ENCODE measurements around the gene OCA2.

The OCA2 gene

GRCh38 chr15:27906802-27907201 is 192.3 kb downstream of the OCA2 start:
- no peak for DNase-seq (ENCODE audit: low read depth)
- H3K4me3 ChIP-seq (ENCODE audit: low read depth, low read length), result no peak overlapping the region
- TF ChIP-seq CTCF (IDR thresholded peaks at IDR 0.05; ENCODE audit: low read depth, low read length, missing control alignments), result no peak

GRCh38 chr15:27903405-27903804 is 195.7 kb downstream of the OCA2 start:
- no peak for TF ChIP-seq CTCF (IDR thresholded peaks at IDR 0.05; ENCODE audit: low read depth, low read length, missing control alignments)
- H3K4me3 ChIP-seq (ENCODE audit: low read depth, low read length), result no peak overlapping the region
- no peak for DNase-seq (ENCODE audit: low read depth)

GRCh38 chr15:27902680-27903385 is 196.3 kb downstream of the OCA2 start:
- no peak for TF ChIP-seq CTCF (IDR thresholded peaks at IDR 0.05; ENCODE audit: low read depth, low read length, missing control alignments)
- DNase-seq (ENCODE audit: low read depth), result no peak
- no peak overlapping the region for H3K4me3 ChIP-seq (ENCODE audit: low read depth, low read length)

GRCh38 chr15:27899583-27900285 is 199.4 kb downstream of the OCA2 start:
- TF ChIP-seq CTCF (IDR thresholded peaks at IDR 0.05; ENCODE audit: low read depth, low read length, missing control alignments), result no peak
- DNase-seq (ENCODE audit: low read depth), result no peak
- no peak overlapping the region for H3K4me3 ChIP-seq (ENCODE audit: low read depth, low read length)

- H3K4me3 ChIP-seq (ENCODE audit: low read depth, low read length), result no peak overlapping the region
- DNase-seq (ENCODE audit: low read depth), result no peak
- TF ChIP-seq CTCF (IDR thresholded peaks at IDR 0.05; ENCODE audit: low read depth, low read length, missing control alignments), result no peak
These were observed 201.6 kb downstream of the OCA2 start for GRCh38 chr15:27897481-27897880.

- DNase-seq (ENCODE audit: low read depth), result no peak
- TF ChIP-seq CTCF (IDR thresholded peaks at IDR 0.05; ENCODE audit: low read depth, low read length, missing control alignments), result no peak
- no peak overlapping the region for H3K4me3 ChIP-seq (ENCODE audit: low read depth, low read length)
These were observed 204.5 kb downstream of the OCA2 start for GRCh38 chr15:27894645-27895044.

Measured in GM12864 (cell line).